NOMO-1 treated with dmso at 0.1 percent for 144 hours (cell line): Measurements from ENCODE around the gene PAPSS2.
"Not testable (repeated sequence)": the region's sequence is repeated elsewhere in the genome, so short reads cannot be mapped to it uniquely, and the experiment has no call there.

ENCODE experiments used
- DNase-seq: peaks from one replicate; lab custom pipeline; 2025; ENCODE audit not compliant: unreplicated experiment; lab: John Stamatoyannopoulos, UW

PAPSS2 gene

DNA sequence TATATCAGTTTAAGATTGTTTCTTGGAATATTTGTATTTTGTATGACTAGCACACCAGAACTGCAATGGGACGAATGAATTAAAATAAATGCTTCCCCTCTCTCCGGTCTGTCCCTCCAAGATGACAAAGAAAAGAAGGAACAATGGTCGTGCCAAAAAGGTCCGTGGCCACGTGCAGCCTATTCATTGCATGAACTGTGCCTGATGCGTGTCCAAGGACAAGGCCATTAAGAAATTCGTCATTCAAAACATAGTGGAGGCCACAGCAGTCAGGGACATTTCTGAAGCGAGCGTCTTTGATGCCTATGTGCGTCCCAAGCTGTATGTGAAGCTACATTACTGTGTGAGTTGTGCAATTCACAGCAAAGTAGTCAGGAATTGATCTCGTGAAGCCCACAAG is 17.2 kb upstream of the PAPSS2 start:
- DNase-seq: no peak

GRCh38 chr10:87642988-87643387 is 16.7 kb upstream of the PAPSS2 start:
- no peak for DNase-seq

- DNase-seq: no peak
Observed at GRCh38 chr10:87643920-87644319, 15.8 kb upstream of the PAPSS2 start.

DNA sequence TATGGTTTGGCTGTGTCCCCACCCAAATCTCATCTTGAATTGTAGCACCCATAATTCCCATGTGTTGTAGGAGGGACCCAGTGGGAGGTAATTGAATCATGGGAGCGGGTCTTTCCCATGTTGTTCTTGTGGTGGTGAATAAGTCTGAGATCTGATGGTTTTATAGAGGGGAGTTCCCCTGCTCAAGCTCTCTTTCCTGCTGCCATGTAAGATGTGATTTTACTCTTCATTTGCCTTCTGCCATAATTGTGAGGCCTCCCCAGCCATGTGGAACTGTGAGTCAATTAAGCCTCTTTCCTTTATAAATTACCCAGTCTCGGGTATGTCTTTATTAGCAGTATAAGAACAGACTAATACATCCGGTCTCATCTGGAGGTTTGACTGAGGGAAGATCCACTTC is 15.2 kb upstream of the PAPSS2 start:
- not testable (repeated sequence) for DNase-seq

- no peak for DNase-seq
Observed at GRCh38 chr10:87646192-87646909, 13.3 kb upstream of the PAPSS2 start.

- no peak for DNase-seq
Observed at GRCh38 chr10:87646935-87647334, 12.7 kb upstream of the PAPSS2 start.

- DNase-seq: no peak
Observed at GRCh38 chr10:87650838-87651589, 8.7 kb upstream of the PAPSS2 start.

- no peak for DNase-seq
Observed at GRCh38 chr10:87651801-87652200, 7.9 kb upstream of the PAPSS2 start.

DNA sequence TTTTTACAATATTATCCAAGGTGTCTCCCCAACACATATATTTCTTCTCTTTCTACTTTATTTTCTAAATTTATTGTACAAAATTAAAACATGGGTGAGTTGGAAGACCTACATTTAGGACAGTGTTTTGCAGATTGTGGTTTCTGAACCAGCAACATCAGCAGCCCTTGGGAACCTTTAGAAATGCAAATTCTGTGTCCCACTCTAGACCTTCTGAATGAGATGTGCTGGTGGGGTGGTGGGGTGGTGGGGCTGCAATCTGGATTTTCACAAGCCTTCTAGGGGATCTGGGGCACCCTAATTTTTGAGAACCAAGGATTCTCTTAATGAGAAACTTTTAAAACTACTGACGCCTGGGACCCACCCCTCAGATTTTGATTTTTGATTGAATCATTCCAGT is 7.4 kb upstream of the PAPSS2 start:
- DNase-seq: no peak

DNA sequence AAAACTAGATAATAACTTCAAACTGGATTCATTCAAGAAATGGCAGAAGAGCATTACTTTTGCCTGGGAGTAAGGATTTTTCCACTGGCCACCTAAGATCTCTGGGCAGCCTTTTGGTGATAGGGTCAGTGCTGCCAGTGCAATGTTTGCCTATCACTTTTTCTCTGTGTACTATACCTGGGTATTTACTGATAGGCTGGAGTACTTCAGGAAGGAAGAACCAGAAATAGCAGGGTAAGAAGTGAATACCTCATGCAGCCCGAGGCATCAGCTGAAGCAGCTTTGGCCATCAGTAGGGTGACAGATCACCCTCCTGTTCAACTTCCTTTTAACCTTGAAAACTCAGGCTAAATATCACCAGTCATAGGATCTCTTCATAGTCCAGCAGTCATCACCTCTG is 5.5 kb upstream of the PAPSS2 start:
- DNase-seq: no peak

GRCh38 chr10:87656431-87657072 is 3.1 kb upstream of the PAPSS2 start:
- no peak for DNase-seq

DNA sequence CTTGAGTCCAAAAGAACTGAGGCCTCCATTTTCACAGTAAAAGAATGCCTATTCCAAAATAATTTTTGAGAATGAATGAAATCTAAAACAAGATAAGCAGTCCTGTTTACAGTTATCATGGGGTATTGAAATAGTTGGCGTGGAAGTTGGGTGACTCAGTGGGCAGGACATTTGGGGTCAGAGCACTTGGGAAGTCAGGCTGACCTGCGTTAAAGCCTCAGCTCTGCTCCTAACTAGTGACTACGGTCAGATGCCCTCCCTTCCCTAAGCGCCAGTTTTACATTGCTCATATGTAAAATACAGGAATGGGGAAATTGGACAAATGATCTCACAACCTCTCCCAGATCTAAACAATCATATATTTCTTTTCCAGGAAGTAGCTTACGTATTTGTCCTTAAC is 2.3 kb upstream of the PAPSS2 start:
- DNase-seq: no peak

DNA sequence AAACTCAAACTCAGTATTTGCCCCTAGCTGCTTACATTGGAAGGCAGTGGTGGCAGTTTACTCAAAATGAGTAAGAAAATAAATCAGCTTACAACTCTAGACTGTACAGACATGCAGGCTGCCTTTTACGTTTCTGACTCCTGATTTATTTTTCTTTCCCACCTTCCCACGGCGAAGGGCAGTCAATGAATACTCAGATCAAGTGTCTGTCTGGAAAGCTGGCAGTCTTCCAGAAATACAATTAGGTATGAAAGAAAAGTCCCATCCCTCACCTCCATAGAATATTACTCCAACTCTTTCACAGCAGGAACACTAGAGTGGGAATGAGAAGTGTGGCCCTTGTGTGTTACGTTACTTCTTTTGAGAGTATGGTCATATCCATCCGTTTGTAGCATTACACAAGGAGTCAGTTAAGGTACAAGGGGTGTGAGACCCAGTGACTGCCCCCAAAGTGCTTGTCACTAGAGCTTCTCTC is 1.3 kb upstream of the PAPSS2 start:
- DNase-seq: no peak

- DNase-seq: no peak
Observed at GRCh38 chr10:87658858-87659555, 671 bp upstream of the PAPSS2 start.

DNA sequence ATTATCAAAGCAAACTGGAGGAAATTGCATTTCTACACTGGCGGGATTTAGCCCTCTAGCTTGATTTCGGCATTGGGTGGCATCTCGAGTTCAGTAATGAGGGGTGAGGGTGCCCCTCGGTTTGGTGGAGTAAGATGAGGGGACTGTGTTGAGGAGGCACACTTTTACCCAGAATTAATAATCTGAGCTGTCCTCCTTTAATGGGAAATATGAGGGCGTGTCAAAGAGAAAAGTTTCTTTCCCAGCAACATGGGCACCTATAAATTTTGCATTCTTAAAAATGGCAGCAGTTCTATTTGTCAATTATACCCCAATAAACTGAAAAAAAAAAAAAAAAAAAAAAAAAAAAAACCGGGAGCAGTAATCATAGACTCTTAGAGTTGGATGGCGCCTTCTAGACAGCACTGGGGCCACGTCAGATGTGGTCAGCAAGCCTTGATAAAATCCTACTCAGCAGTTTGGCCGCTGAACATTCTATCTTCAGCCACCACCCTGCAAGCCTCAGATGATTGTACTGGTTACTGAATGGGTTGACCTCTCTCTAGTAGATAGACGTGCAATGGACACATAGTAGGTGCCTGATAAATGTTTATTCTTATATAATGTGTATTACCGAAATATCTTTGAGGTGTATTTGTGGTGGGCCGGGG is 931 bp downstream of the PAPSS2 start:
- DNase-seq: no peak

GRCh38 chr10:87661861-87662785 is 2.4 kb downstream of the PAPSS2 start:
- DNase-seq: no peak

GRCh38 chr10:87664276-87664701 is 4.6 kb downstream of the PAPSS2 start:
- no peak for DNase-seq

DNA sequence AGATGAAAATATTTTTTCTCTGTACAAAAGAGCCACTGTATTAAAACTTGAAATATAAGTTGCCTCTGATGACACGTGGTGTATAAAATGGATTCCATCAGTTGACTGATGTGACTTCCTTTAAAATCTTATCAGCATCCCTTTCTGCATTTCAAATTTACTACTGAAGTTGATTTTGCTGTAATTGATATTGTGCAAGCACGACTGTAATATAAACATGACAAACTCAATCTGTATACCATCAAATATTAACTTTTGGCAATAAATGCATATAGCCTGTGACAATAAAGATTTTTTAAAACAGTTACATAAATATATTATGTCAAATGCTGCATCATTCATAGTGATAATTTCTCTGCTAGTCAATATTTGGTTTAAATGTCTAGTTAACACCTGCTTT is 7.8 kb downstream of the PAPSS2 start:
- DNase-seq: no peak

DNA sequence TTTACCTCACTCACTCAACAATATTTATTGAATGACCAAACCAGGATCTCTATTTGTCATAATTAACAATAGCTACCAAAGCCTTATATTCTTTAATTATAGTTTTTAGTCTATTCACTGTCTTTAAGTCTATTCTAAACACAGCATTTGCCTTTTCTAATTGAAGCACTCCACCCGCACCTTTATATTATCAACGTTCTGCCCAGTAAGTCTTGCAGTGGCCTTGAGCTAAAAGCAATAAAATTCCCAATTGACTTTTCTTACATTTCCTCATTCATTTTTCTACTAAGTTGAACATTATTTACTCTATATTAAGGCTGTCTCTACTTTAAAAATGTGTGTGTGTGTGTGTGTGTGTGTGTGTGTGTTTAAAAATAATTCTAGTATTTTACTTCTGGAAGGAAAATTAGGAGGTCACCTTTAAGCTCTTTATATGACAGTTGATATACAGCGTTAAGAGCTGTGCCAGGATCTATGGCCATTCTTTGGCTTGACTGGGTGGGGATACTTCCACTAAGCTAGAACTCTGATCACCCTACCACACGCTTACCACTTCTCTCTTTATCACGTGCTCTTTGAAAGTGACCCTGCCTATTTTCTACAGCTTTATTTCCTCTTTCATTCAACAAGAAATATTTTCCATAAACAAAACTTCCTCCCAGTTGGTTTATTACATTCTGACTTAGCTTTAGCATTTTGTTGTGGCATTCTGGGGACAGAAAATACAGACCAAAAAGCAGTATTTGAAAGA is 8.8 kb downstream of the PAPSS2 start:
- no peak for DNase-seq
